RWPE2 (cell line): ENCODE data around the gene CGNL1.
A peak's percentile ranks its signal among the peaks of the same experiment; 100 is the strongest.

Experiments used
- ATAC-seq: fragments of 200-7000 bp; cut with Tn5 transposase; 3 replicates; pipeline ENCODE4 v1.9.1; 2021; ENCODE audit warnings: low read depth
- DNase-seq: peaks from one replicate; pipeline ENCODE4 v3.0.0-alpha.2; 2020; ENCODE audit warnings: low spot score
- H3K27ac ChIP-seq: fragments of 450-650 bp; 2 replicates; pipeline ENCODE4 v1.5.1; 2017; ENCODE audit warnings: mild to moderate bottlenecking; ENCODE audit not compliant: poor library complexity, severe bottlenecking
- H3K27me3 ChIP-seq: fragments of 250-450 bp; sonication (Bioruptor Pico); 2 replicates; pipeline ENCODE4 v1.5.1; 2021; ENCODE audit warnings: mild to moderate bottlenecking, moderate library complexity; ENCODE audit not compliant: insufficient read depth, poor library complexity, severe bottlenecking
- H3K36me3 ChIP-seq: fragments of 250-450 bp; sonication (Bioruptor Pico); 2 replicates; pipeline ENCODE4 v1.5.1; 2020; ENCODE audit warnings: low read depth, mild to moderate bottlenecking, moderate library complexity
- H3K4me1 ChIP-seq: fragments of 250-450 bp; sonication (Bioruptor Pico); 2 replicates; pipeline ENCODE4 v1.5.1; 2021; ENCODE audit warnings: mild to moderate bottlenecking, moderate library complexity; ENCODE audit not compliant: insufficient read depth, poor library complexity, severe bottlenecking
- H3K4me3 ChIP-seq: fragments of 250-450 bp; sonication (Bioruptor Pico); 2 replicates; pipeline ENCODE4 v1.5.1; 2021; ENCODE audit warnings: mild to moderate bottlenecking, moderate library complexity; ENCODE audit not compliant: severe bottlenecking
- H3K9me3 ChIP-seq: fragments of 250-450 bp; sonication (Bioruptor Pico); 2 replicates; pipeline ENCODE4 v1.5.1; 2021; ENCODE audit warnings: mild to moderate bottlenecking, moderate library complexity; ENCODE audit not compliant: severe bottlenecking
- TF ChIP-seq, protein P1 (sequence below): fragments of 450-650 bp; IDR thresholded peaks from one replicate; pipeline ENCODE4 v1.5.1; 2017; ENCODE audit warnings: mild to moderate bottlenecking, moderate library complexity; ENCODE audit not compliant: poor library complexity, severe bottlenecking

Gene CGNL1

DNA sequence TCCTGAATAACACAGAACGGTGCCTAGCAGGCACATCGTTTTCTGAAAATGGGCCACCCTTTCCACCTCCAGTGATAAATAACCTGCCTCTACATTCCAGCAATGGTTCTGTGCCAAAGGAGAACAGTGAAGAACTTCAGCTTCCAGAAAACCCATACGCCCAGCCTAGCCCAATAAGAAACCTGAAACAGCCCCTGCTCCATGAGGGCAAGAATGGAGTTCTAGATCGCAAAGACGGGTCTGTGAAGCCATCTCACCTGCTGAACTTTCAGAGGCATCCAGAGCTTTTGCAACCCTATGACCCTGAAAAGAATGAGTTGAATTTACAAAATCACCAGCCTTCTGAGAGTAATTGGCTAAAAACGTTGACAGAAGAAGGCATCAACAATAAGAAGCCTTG lies 61.9 kb downstream of the CGNL1 start:
- no peaks in the 10 kb centered on the region for H3K4me1 ChIP-seq
- H3K27ac ChIP-seq = no peak overlapping the region
- TF ChIP-seq, protein P1, sequence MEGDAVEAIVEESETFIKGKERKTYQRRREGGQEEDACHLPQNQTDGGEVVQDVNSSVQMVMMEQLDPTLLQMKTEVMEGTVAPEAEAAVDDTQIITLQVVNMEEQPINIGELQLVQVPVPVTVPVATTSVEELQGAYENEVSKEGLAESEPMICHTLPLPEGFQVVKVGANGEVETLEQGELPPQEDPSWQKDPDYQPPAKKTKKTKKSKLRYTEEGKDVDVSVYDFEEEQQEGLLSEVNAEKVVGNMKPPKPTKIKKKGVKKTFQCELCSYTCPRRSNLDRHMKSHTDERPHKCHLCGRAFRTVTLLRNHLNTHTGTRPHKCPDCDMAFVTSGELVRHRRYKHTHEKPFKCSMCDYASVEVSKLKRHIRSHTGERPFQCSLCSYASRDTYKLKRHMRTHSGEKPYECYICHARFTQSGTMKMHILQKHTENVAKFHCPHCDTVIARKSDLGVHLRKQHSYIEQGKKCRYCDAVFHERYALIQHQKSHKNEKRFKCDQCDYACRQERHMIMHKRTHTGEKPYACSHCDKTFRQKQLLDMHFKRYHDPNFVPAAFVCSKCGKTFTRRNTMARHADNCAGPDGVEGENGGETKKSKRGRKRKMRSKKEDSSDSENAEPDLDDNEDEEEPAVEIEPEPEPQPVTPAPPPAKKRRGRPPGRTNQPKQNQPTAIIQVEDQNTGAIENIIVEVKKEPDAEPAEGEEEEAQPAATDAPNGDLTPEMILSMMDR = no peak
- DNase-seq = no peak
- H3K9me3 ChIP-seq = no peaks in the 10 kb centered on the region
- no peaks in the 10 kb centered on the region for H3K27me3 ChIP-seq
- no peak overlapping the region for H3K4me3 ChIP-seq
- H3K36me3 ChIP-seq = no peaks in the 10 kb centered on the region
- ATAC-seq = no peak

DNA sequence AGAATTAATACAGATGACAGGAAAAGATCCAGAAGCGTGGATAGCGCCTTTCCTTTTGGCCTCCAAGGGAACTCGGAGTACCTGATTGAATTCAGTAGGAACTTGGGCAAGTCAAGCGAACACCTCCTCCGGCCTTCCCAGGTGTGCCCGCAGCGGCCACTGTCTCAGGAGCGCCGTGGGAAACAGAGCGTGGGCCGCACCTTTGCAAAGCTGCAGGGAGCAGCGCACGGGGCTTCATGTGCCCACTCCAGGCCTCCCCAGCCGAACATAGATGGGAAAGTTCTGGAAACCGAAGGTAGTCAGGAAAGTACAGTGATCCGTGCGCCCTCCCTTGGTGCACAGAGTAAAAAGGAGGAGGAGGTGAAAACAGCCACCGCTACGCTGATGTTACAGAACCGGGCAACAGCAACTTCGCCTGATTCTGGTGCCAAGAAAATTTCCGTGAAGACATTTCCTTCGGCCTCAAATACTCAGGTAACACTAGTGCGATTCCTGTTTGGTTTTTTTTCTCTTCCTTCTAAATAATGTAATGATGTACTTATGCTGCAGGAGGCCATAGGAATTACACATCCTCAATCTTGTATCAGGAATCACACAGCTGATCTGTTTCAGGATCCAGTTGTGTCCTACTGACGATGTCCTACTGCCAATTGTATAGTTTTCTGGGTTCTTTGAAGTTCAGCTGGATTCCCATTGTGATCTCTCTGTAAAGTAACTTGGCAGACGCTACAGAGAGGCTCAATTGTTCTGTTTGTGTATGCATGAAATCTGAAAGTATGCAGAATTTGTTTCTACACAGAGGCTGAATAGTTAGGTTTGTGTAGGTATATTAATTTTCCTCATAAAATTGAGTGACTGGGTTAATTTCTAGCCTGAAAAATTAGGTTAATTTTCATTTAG lies 63.1 kb downstream of the CGNL1 start:
- ATAC-seq = no peak
- no peak overlapping the region for H3K27ac ChIP-seq
- no peaks in the 10 kb centered on the region for H3K27me3 ChIP-seq

DNA sequence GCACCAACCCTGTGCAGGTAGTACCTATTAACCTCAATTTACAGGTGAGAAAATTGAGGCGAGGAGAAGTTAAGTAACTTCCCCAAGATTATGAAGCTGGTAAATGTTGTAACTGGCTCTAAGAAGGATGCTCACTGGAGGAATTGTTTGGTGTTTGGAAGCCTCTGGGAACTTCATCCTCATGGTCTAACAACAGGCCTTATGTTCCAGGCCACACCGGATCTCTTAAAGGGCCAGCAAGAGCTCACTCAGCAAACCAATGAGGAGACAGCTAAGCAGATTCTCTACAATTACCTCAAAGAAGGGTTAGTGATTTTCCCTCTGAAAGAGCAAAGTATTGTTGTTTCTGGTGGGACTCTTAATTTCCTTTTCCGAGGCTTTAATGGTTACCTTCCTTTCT lies 63.9 kb downstream of the CGNL1 start:
- ATAC-seq = no peak
- Histone ChIP-seq H3K4me1 (no peaks in the 10 kb centered on the region), H3K4me3 (no peak overlapping the region), H3K27me3 (no peaks in the 10 kb centered on the region), H3K36me3 (no peaks in the 10 kb centered on the region), H3K9me3 (no peaks in the 10 kb centered on the region), H3K27ac (no peak overlapping the region)
- DNase-seq = no peak
- TF ChIP-seq, protein P1 = no peak

More for the DNA sequence above, 63.1 kb downstream of the CGNL1 start:
- no peaks in the 10 kb centered on the region for H3K9me3 ChIP-seq
- no peak for DNase-seq
- TF ChIP-seq, protein P1 = no peak
- H3K4me1 ChIP-seq = no peaks in the 10 kb centered on the region
- H3K4me3 ChIP-seq = no peak overlapping the region
- H3K36me3 ChIP-seq = no peaks in the 10 kb centered on the region

DNA sequence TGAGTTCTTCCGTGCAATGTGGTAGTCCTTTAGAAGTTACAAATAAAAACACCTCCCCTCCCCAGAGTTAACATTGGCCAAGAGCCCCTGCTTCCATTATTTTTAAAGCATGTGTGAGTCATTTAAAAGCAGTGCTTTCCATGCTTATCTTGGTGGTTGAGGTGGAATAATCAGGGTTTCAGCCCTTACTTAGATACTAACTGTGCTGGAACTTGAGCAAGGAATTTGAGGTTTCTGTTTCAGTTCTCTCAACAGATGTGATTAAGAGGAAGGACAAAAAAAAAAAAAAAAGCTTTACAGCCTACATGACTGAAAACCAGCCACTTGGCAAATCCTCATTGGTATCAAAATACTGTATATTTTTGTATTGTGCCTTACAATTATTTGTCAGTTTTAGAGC lies 64.5 kb downstream of the CGNL1 start:
- H3K27ac ChIP-seq = no peak overlapping the region

More for the DNA sequence above, 64.5 kb downstream of the CGNL1 start:
- no peaks in the 10 kb centered on the region for H3K9me3 ChIP-seq
- DNase-seq = no peak
- peak; percentile 39; the same call in 1 of the 3 replicates for ATAC-seq
- no peaks in the 10 kb centered on the region for H3K36me3 ChIP-seq
- no peaks in the 10 kb centered on the region for H3K4me1 ChIP-seq
- no peaks in the 10 kb centered on the region for H3K27me3 ChIP-seq
- TF ChIP-seq, protein P1 = no peak
- no peak overlapping the region for H3K4me3 ChIP-seq
